Measurements from ENCODE around the gene SPRR1B. TPM values are rescaled to one million over a fixed set of nuclear protein-coding genes. Genes with fewer than 3 reads are reported as not detected.
"Not testable (repeated sequence)": the region's sequence is repeated elsewhere in the genome, so short reads cannot be mapped to it uniquely, and the experiment has no call there.

Gene SPRR1B
- polyA plus RNA-seq, 6 donors from 2014 or later, result not detected

DNA sequence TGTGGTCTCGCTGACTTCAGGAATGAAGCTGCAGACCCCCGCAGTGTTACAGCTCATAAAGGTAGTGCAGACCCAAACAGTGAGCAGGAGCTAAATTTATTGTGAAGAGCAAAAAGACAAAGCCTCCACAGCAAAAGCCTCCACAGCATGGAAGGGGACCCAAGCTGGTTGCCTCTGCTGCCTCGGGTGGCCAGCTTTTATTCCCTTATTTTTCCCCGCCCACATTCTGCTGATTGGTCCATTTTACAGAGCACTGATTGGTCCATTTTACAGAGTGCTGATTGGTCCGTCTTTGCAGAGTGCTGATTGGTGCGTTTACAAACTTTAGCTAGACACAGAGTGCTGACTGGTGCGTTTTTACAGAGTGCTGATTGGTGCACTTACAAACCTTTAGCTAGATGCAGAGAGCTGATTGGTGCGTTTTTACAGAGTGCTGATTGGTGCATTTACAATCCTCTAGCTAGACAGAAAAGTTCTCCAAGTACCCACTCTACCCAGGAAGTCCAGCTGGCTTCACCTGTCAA is 19.7 kb upstream of the SPRR1B start:
- not testable (repeated sequence) for H3K36me3 Mint-ChIP-seq; H3K9me3 Mint-ChIP-seq; ATAC-seq (ENCODE audit: low read depth in 2 of 2); H3K27ac Mint-ChIP-seq; DNase-seq; H3K4me3 Mint-ChIP-seq; H3K4me1 Mint-ChIP-seq
- peaks cover 10 to 26% (median 19%) of the 10 kb centered on the region in 3 donors for H3K27me3 Mint-ChIP-seq

DNA sequence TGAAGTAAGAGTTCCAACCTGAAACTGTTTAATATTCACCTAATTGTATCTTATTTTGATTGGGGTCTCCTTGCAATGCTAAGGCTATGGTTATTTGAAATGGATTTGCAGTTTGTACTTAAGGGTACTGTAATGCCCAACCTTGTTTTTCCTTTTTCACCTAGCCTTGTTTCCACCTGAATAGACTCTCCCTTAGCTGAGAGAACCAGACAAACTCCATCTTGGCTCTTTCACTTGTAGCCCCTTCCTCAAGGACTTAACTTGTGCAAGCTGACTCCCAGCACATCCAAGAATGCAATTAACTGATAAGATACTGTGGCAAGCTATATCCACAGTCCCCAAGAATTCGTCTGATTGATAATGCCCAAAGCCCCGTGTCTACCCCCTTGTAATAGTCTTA is 9.2 kb upstream of the SPRR1B start:
- H3K27me3 Mint-ChIP-seq, result peaks cover 38 to 64% (median 50%) of the 10 kb centered on the region in 3 donors
- not testable (repeated sequence) for DNase-seq; H3K27ac Mint-ChIP-seq; H3K9me3 Mint-ChIP-seq; H3K36me3 Mint-ChIP-seq; ATAC-seq (ENCODE audit: low read depth in 2 of 2); H3K4me3 Mint-ChIP-seq
- peaks cover 0 to 12% (median 8%) of the 10 kb centered on the region in 3 donors for H3K4me1 Mint-ChIP-seq

DNA sequence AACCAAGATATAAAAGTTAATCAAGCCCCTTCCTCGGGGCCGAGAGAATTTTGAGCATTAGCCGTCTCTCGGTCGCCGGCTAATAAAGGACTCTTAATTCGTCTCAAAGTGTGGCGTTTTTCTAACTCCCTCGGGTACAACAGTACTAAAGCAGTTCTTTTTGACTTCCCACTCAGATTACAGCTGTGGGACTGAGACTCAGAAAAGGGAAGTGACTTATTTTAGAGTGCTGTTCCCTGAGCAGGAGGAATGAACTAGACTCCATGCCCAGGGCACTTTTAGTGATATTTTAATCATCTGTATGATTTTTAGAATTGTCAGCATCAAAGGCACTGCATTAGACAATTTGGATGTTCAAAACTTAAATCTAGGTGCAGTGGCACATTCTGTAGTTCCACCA is 8.7 kb upstream of the SPRR1B start:
- Mint-ChIP-seq H3K27ac (peak overlapping the region in 2 of 6 donors; percentile 25 to 67), H3K4me3 (peak overlapping the region in 1 of 8 donors; percentile 34), H3K4me1 (peaks cover 0 to 12% (median 8%) of the 10 kb centered on the region in 3 donors), H3K27me3 (peaks cover 43 to 66% (median 54%) of the 10 kb centered on the region in 3 donors)
- not testable (repeated sequence) for DNase-seq; ATAC-seq (ENCODE audit: low read depth in 2 of 2); H3K9me3 Mint-ChIP-seq; H3K36me3 Mint-ChIP-seq

DNA sequence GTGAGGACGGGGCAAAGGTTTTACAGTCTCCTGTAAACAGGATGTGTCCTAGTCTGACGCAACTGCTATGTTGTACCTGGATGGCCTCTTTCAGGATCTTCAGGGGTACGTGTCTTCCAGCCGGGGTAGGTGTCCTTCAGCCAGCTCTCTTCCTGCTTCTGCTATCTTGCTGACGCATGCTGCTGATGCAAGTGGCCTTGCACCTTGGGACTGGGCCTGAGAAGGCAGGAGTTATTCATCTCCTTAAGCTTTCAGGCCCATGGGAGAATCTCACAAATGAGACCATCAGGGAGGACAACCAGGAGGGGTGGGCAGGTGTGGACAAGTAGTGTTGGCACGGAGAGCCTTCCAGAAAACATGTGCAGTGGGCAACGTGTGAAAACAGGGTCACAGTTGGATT is 7.9 kb upstream of the SPRR1B start:
- peaks cover 44 to 64% (median 60%) of the 10 kb centered on the region in 3 donors for H3K27me3 Mint-ChIP-seq
- no peak overlapping the region for H3K4me3 Mint-ChIP-seq
- peaks cover 0 to 3% (median under 1%) of the 10 kb centered on the region in 7 donors for H3K9me3 Mint-ChIP-seq
- no peaks in the 10 kb centered on the region for H3K36me3 Mint-ChIP-seq
- ATAC-seq (ENCODE audit: low read depth in 2 of 2) (no peak), DNase-seq (no peak)
- H3K4me1 Mint-ChIP-seq, result peaks cover 0 to 12% (median 8%) of the 10 kb centered on the region in 3 donors
- no peak overlapping the region for H3K27ac Mint-ChIP-seq

DNA sequence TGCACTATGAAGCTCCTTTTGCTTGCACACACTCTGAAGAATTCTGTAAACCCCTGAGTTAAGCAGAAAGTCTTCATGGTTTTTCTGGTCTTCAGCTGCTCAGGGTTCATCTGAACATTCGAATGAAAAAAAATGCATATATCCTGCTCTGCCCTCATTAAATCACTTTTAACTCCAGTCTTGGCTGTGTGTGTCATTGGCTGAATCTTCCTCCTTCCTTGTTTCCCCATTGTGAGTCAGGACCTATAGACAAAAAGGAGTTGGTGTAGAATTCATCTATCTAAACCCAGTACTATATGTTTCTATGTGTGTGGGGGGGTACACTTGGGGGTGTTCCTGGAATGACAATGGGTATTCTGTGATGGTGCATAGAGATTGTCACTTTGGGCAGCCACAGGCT is 6.6 kb upstream of the SPRR1B start:
- peaks cover 49 to 69% (median 65%) of the 10 kb centered on the region in 3 donors for H3K27me3 Mint-ChIP-seq
- no peak overlapping the region for H3K4me3 Mint-ChIP-seq
- DNase-seq (no peak), ATAC-seq (ENCODE audit: low read depth in 2 of 2) (no peak)
- H3K4me1 Mint-ChIP-seq, result peaks cover 0 to 12% (median 8%) of the 10 kb centered on the region in 3 donors
- peaks cover 0 to 9% (median 3%) of the 10 kb centered on the region in 7 donors for H3K9me3 Mint-ChIP-seq
- peak overlapping the region in 1 of 6 donors; percentile 17 for H3K27ac Mint-ChIP-seq
- H3K36me3 Mint-ChIP-seq, result no peaks in the 10 kb centered on the region

DNA sequence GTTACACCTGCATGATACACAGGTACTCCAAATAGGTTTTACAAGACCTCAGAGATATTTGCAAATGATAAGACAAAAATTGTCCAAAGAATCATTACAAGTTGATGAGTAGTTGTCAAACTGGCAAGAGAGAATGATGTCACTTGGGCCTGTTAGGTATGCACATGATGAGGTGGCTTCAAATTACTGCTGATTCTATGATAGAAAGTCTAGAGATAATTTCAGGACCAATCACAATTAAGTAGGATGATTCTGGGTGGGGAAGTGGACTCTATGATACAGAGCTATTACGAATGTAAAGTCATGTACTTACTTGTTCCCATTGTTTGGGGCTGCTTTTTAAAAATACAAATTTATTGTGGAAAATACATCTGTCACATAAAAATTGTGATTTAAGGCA is 5.2 kb upstream of the SPRR1B start:
- no peaks in the 10 kb centered on the region for H3K36me3 Mint-ChIP-seq

DNA sequence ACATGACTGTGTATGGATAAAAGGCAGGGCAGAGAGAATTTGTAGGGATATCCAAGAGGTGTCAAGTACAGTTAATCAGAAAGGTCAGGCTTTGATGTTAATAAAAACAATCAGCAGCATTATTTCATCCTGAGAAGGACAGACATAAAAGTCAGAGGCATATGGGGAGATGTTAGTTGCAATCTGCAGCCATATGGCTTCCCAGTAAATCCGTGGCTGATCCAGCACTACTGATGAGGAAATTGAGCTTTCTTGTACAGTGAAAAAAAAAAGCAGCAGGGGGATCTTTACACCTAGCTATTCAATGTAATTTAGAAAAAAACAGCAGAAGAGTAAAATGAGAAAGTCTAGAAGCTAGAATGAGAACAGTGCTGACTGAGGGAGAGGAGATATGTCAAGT is 2.2 kb upstream of the SPRR1B start:
- DNase-seq, result no peak
- Mint-ChIP-seq H3K36me3 (no peaks in the 10 kb centered on the region), H3K4me1 (peaks cover 5 to 10% (median 6%) of the 10 kb centered on the region in 3 donors), H3K27me3 (peaks cover 49 to 75% (median 74%) of the 10 kb centered on the region in 3 donors), H3K27ac (no peak overlapping the region), H3K9me3 (peaks cover 0 to 9% (median 3%) of the 10 kb centered on the region in 7 donors), H3K4me3 (no peak overlapping the region)
- no peak for ATAC-seq (ENCODE audit: low read depth in 2 of 2)

More for the DNA sequence above, 5.2 kb upstream of the SPRR1B start:
- ATAC-seq (ENCODE audit: low read depth in 2 of 2) (no peak), DNase-seq (no peak)
- Mint-ChIP-seq H3K27ac (no peak overlapping the region), H3K4me3 (no peak overlapping the region), H3K4me1 (peaks cover 0 to 12% (median 8%) of the 10 kb centered on the region in 3 donors), H3K9me3 (peaks cover 0 to 9% (median 3%) of the 10 kb centered on the region in 7 donors), H3K27me3 (peaks cover 51 to 73% (median 68%) of the 10 kb centered on the region in 3 donors)

DNA sequence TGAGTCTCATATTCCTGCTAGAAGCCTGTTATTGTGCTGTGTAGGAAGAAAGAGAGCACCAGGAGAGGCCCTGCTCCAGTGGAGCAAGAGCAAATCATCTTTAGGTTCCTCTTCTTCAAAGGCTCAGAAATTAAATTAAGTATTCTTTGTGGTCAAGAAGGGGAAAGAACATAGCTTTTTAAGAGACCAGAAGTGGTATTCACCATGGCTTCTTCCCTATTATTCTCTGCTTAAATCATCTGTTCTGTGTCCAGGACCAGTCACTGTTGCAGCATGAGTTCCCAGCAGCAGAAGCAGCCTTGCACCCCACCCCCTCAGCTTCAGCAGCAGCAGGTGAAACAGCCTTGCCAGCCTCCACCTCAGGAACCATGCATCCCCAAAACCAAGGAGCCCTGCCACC is 1.1 kb downstream of the SPRR1B start:
- peaks cover 0 to 18% (median 5%) of the 10 kb centered on the region in 7 donors for H3K9me3 Mint-ChIP-seq
- no peak for ATAC-seq (ENCODE audit: low read depth in 2 of 2)
- no peak overlapping the region for H3K4me3 Mint-ChIP-seq
- DNase-seq, result no peak
- H3K36me3 Mint-ChIP-seq, result no peaks in the 10 kb centered on the region
- no peak overlapping the region for H3K27ac Mint-ChIP-seq
- H3K27me3 Mint-ChIP-seq, result peaks cover 65 to 76% (median 68%) of the 10 kb centered on the region in 3 donors
- peaks cover 5 to 10% (median 6%) of the 10 kb centered on the region in 3 donors for H3K4me1 Mint-ChIP-seq

DNA sequence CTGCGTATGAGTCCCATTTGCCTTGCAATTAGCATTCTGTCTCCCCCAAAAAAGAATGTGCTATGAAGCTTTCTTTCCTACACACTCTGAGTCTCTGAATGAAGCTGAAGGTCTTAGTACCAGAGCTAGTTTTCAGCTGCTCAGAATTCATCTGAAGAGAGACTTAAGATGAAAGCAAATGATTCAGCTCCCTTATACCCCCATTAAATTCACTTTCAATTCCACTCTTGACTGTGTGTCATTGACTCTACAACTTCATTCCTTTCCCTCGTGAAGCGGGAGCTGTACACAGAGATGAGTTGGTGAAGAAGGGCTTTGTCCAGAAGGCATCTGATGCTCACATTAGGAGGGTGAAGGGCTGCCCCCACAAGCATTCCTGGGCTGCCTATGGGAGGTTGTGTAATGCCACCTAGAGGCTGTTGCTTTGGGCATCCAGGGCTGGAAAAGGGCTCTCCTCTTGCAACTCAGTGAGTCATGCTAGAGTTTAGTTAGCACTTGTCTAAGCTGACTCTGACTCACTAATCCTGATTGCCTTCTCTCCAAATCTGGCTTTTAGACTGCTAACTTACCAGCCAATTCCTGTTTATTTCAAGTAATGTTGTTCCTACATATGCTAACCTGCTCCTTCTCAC is 1.8 kb downstream of the SPRR1B start:
- Mint-ChIP-seq H3K4me3 (no peak overlapping the region), H3K27me3 (peaks cover 66 to 81% (median 69%) of the 10 kb centered on the region in 3 donors), H3K36me3 (no peaks in the 10 kb centered on the region), H3K27ac (no peak overlapping the region), H3K9me3 (peaks cover 0 to 18% (median 7%) of the 10 kb centered on the region in 7 donors), H3K4me1 (peaks cover 5 to 10% (median 6%) of the 10 kb centered on the region in 3 donors)
- ATAC-seq (ENCODE audit: low read depth in 2 of 2), result no peak
- DNase-seq, result no peak

DNA sequence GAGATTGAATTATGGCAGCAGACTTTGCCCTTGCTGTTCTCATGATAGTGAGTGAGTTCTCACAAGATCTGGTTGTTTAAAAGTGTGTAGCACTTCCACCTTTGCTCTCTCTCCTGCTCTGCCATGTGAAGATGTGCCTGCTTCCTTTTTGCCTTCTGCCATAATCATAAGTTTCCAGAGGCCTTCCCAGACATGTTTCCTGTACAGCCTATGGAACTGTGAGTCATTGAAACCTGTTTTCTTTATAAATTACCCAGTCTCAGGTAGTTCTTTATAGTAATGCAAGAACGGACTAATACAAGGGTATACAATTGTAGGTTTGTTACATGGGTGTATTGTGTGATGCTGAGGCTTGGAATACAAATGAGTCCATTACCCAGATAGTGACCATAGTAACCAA is 4.2 kb downstream of the SPRR1B start:
- no peak overlapping the region for H3K4me3 Mint-ChIP-seq
- H3K27me3 Mint-ChIP-seq, result peaks cover 60 to 74% (median 64%) of the 10 kb centered on the region in 3 donors
- peaks cover 5 to 10% (median 6%) of the 10 kb centered on the region in 3 donors for H3K4me1 Mint-ChIP-seq
- H3K27ac Mint-ChIP-seq, result no peak overlapping the region
- peaks cover 0 to 6% of the 10 kb centered on the region in 2 donors for H3K36me3 Mint-ChIP-seq
- DNase-seq (no peak), ATAC-seq (ENCODE audit: low read depth in 2 of 2) (no peak)
- peaks cover 0 to 16% (median 4%) of the 10 kb centered on the region in 7 donors for H3K9me3 Mint-ChIP-seq

DNA sequence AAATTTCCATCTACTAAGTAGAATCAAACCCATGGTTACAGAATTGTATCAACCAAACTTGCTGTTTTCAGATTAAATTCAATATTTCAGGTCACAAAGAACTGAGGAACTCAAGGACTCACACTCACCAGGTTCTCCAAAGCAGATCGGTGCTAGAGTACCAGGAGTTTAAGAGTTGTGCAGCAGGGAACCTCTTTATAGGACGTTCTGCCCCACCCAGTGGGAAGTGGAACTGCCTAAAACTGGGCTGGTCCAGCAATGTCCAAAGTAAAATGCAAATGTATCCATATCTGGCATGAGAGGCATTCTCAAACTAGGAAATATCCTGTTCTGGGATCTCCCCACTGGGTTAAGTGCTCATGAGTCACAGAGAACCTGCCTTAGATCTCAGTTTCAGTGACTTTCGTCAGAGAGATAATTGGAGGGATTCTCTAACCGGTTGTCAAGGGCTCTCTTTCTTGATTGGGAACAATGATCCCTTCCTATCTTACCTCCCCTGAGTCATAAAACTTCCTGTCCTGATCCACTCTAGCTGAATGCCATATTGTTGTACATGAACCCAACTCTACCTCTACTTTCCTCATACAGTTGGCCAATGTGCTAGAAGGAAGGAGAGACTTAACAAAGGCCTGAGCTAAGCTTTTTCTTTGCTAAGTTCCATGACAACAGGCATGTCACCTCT is 10.1 kb downstream of the SPRR1B start, which contains the start of gene SPRR2D:
Gene SPRR2D (minus strand): TSS at position 171 of the 682 bp plus-strand sequence. CDS start 774 bp downstream, outside the sequence.
- DNase-seq (no peak), ATAC-seq (ENCODE audit: low read depth in 2 of 2) (no peak)
- H3K4me3 Mint-ChIP-seq, result no peak within 1 kb of the TSS
- H3K4me1 Mint-ChIP-seq, result no peaks in the 10 kb centered on the region
- no peak within 1 kb of the TSS for H3K27ac Mint-ChIP-seq
- peaks cover 0 to 10% (median 4%) of the 10 kb centered on the region in 7 donors for H3K9me3 Mint-ChIP-seq
- H3K27me3 Mint-ChIP-seq, result peaks cover 69 to 80% (median 70%) of the 10 kb centered on the region in 3 donors
- H3K36me3 Mint-ChIP-seq, result peaks cover 0 to 6% of the 10 kb centered on the region in 2 donors

DNA sequence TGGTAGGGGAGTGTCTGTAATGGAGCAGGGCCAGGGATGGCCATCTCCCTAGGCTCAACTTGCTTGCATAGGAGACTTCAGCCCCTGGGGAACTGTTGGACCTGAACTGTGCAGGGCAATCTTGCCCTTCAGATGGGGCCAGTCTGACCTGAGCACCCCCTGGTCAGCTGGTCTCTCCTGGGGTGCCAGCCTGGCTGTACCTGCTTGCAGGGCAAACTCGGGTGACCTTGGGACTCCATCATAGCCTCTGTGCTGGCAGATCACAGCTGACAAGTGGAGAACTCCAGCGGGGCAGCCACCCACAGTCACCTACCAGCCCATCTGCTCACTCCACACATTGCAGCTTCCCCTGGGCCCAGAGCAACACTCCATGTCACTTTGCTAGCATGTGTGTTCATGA is 18.2 kb downstream of the SPRR1B start:
- Mint-ChIP-seq H3K4me1 (no peaks in the 10 kb centered on the region), H3K4me3 (no peak overlapping the region), H3K9me3 (peaks cover 0 to 13% (median 4%) of the 10 kb centered on the region in 7 donors), H3K27ac (no peak overlapping the region), H3K27me3 (peaks cover 38 to 65% (median 59%) of the 10 kb centered on the region in 3 donors), H3K36me3 (no peaks in the 10 kb centered on the region)
- DNase-seq (no peak), ATAC-seq (ENCODE audit: low read depth in 2 of 2) (no peak)

DNA sequence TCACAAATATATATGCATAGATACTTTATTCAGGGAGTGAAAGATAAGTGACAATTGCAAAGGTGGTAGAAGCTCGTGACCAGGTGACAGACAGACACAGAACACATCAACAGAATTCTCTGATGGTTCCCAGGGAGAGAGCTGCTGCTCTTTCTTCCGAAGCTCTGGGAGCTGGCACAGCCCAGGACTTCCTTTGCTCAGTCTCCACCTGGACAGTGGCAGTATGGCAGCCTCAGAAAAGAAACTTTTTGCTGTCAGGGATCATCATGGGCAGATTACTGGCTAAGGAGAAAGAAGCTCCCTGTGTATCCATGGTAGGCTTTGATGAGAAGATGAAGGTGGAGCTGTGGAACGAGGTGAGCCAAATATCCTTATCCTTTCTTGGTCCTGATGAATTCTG is 25.1 kb downstream of the SPRR1B start:
- H3K36me3 Mint-ChIP-seq; ATAC-seq (ENCODE audit: low read depth in 2 of 2); H3K4me3 Mint-ChIP-seq; H3K27ac Mint-ChIP-seq; DNase-seq; H3K4me1 Mint-ChIP-seq: not testable (repeated sequence)
- Mint-ChIP-seq H3K27me3 (peaks cover 61 to 75% (median 72%) of the 10 kb centered on the region in 3 donors), H3K9me3 (peaks cover 0 to 13% (median 1%) of the 10 kb centered on the region in 7 donors)
